Chondrocyte (in vitro differentiated cells): ENCODE results near the gene CALY. TPM values are rescaled to one million over a fixed set of nuclear protein-coding genes. Genes with fewer than 3 reads are reported as not detected.
A peak's percentile ranks its signal among the peaks of the same experiment; 100 is the strongest.

Source experiments
- DNase-seq: peaks from one replicate; pipeline ENCODE4 v3.0.0; 2021; ENCODE audit warnings: mixed read lengths, low spot score
- H3K27ac Mint-ChIP-seq: one replicate; pipeline ENCODE4 v1.8.0; 2021; ENCODE audit warnings: mild to moderate bottlenecking, moderate library complexity, mixed read lengths; ENCODE audit not compliant: unreplicated experiment
- H3K27me3 Mint-ChIP-seq: 2 replicates; pipeline ENCODE4 v1.8.0; 2021; ENCODE audit warnings: low read depth, mixed read lengths
- H3K36me3 Mint-ChIP-seq: 2 replicates; pipeline ENCODE4 v1.8.0; 2021; ENCODE audit warnings: low read depth, mixed read lengths
- H3K4me1 Mint-ChIP-seq: 2 replicates; pipeline ENCODE4 v1.8.0; 2021; ENCODE audit warnings: low read depth, mild to moderate bottlenecking, mixed read lengths
- H3K4me3 Mint-ChIP-seq: one replicate; pipeline ENCODE4 v1.8.0; 2021; ENCODE audit warnings: mild to moderate bottlenecking, moderate library complexity, mixed read lengths; ENCODE audit not compliant: unreplicated experiment
- H3K9me3 Mint-ChIP-seq: 2 replicates; pipeline ENCODE4 v1.8.0; 2021; ENCODE audit warnings: low read depth, mixed read lengths
- total RNA-seq: library from RNA; stranded (reverse); gene quantifications from 3 replicates; pipeline ENCODE4 v1.2.1, GENCODE V29; 2021
- TF ChIP-seq, protein P1 (sequence below): fragments of 200-600 bp; sonication (generic); IDR thresholded peaks from 2 replicates; pipeline ENCODE4 v1.5.0; 2021; ENCODE audit warnings: antibody characterized with exemption, mild to moderate bottlenecking, moderate library complexity

Gene CALY
- total RNA-seq, 1 donor from 2014 or later, result 8.9 TPM

DNA sequence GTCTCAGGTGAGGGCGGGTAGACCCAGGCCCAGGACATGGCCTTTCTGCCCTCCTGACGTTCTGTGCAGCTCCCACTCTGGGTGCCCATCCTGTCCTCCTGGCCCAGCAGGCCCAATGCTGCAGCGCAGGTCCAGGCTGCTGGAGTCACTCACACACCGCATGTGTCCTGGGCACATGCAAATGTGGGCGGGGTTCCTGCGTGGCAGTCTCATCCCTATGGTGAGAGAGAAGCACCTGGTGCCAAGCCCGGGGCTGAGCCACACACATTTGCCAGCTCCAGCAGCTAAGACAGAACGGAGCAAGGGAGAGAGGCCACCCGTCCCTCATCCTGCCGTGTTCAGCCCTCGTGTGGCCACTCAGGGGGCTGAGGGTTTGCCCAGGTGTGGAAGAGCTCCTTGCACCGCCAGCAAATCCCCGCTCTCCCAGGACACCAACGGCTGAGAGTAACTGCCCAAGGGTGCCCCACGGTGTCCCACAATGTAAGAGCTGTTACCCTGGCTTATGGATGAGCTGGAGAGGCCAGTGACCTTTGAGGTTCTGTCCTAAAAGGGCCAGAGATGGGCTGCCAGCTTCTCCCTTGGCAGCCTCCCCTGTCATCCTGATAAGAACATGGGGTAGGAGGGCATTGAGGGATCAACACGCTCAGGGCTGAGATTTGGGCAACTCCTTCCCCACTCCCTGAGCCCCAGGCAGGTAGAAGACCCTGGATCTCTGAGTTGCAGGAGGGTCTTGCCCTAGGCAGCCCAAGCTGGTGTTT, 16.7 kb upstream of the CALY start:
- no peaks in the 10 kb centered on the region for H3K36me3 Mint-ChIP-seq

DNA sequence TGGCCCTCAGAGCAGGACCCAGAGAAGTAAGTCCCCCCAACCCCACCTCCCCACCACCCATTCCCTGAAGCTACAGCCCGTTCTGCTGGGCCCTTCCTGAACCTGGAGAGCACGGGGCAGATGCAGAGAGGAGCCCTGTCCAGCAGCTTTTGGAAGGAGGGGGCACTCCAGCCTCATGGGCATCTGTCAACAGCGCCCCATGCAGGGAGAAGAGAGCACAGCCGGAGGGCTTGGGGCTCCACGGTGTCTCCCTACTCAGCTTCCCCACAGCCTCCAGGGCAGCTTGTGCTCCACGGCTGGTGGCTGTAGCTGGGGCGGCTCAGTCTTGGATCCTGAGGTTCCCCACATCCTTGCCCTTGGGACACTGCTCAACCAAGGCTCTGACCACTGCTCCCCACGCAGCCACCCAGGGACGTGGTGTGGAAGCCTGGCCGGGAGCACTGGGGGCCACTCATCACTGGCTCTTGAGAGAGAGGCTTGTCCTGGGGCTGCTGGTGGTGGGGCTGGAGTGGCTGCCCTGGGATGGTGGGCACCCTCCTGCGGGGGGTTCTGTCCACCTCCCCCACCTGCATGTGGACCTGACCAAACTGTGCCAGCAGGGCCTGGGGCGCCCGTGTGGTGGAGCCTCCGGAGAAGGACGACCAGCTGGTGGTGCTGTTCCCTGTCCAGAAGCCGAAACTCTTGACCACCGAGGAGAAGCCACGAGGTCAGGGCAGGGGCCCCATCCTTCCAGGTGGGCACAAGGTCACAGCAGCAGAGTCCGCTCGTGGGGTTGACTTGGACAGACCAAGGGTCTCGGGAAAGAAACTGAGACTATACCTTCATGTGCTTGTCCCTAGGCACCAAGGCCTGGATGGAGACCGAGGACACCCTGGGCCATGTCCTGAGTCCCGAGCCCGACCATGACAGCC, 15.0 kb upstream of the CALY start:
- Mint-ChIP-seq H3K4me1 (no peaks in the 10 kb centered on the region), H3K4me3 (no peak overlapping the region), H3K9me3 (no peaks in the 10 kb centered on the region), H3K36me3 (no peaks in the 10 kb centered on the region), H3K27me3 (peaks cover 4% of the 10 kb centered on the region), H3K27ac (no peak overlapping the region)
- no peak for DNase-seq
- TF ChIP-seq, protein P1, sequence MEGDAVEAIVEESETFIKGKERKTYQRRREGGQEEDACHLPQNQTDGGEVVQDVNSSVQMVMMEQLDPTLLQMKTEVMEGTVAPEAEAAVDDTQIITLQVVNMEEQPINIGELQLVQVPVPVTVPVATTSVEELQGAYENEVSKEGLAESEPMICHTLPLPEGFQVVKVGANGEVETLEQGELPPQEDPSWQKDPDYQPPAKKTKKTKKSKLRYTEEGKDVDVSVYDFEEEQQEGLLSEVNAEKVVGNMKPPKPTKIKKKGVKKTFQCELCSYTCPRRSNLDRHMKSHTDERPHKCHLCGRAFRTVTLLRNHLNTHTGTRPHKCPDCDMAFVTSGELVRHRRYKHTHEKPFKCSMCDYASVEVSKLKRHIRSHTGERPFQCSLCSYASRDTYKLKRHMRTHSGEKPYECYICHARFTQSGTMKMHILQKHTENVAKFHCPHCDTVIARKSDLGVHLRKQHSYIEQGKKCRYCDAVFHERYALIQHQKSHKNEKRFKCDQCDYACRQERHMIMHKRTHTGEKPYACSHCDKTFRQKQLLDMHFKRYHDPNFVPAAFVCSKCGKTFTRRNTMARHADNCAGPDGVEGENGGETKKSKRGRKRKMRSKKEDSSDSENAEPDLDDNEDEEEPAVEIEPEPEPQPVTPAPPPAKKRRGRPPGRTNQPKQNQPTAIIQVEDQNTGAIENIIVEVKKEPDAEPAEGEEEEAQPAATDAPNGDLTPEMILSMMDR, result peak; percentile 8

More for the DNA sequence above, 16.7 kb upstream of the CALY start:
- Mint-ChIP-seq H3K27ac (no peak overlapping the region), H3K27me3 (peaks cover 4% of the 10 kb centered on the region), H3K9me3 (no peaks in the 10 kb centered on the region), H3K4me3 (no peak overlapping the region), H3K4me1 (no peaks in the 10 kb centered on the region)
- TF ChIP-seq, protein P1, result no peak
- no peak for DNase-seq

DNA sequence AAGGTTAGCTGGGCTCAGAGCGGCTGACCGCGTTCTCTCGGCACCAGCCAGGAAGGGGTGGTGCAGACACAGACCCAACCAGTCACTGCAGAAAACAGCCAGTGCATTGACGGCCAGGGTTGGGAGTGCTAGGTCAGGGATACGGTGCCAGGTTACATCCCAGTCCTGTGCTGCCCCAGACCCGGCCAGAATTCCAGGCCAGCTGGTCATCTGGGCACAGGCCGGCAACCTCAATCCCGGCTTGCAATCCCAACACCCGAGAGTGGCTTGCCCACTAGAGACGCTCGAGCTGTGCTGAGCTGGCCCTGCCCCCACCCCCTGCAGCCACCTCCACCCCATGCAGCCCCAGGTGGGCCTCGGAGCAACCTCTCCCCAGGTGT, 14.2 kb upstream of the CALY start:
- TF ChIP-seq, protein P1, result no peak
- no peak overlapping the region for H3K4me3 Mint-ChIP-seq
- H3K27ac Mint-ChIP-seq, result no peak overlapping the region
- no peaks in the 10 kb centered on the region for H3K4me1 Mint-ChIP-seq
- no peaks in the 10 kb centered on the region for H3K36me3 Mint-ChIP-seq
- DNase-seq, result no peak
- H3K9me3 Mint-ChIP-seq, result no peaks in the 10 kb centered on the region
- peaks cover 4% of the 10 kb centered on the region for H3K27me3 Mint-ChIP-seq

DNA sequence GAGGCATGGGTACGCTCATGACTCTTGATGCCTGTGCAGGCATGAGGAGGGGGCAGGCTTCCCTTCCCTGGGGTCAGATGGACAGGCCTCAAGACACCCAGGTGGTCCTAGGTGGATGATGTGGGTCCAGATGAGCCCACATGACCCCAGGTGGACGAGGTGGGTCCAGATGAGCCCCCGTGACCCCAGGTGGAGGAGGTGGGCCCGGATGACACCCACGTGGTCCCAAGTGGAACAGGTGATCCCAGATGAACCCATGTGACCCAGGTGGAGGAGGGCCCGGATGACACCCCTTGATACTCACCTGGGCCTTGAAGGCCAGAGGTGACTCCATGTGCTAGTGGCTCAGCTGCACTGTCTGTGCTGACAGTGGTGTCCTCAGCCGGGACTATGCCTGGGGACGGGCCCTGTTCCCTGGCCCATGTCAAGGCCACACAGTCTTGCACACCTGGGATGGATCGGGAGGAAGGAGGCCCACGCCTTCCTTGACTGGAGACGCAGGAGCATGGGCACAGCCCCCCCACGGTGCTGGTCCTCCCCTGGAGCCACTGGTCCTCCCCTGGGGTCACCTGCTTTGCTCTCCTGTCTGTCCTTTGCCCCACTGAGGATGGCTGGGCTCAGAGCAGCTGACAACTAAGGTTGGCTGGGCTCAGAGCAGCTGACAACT, 13.7 kb upstream of the CALY start:
- TF ChIP-seq, protein P1, result no peak
- Mint-ChIP-seq H3K36me3 (no peaks in the 10 kb centered on the region), H3K27me3 (peaks cover 7% of the 10 kb centered on the region), H3K4me3 (no peak overlapping the region), H3K27ac (no peak overlapping the region), H3K4me1 (no peaks in the 10 kb centered on the region), H3K9me3 (no peaks in the 10 kb centered on the region)
- DNase-seq, result no peak

DNA sequence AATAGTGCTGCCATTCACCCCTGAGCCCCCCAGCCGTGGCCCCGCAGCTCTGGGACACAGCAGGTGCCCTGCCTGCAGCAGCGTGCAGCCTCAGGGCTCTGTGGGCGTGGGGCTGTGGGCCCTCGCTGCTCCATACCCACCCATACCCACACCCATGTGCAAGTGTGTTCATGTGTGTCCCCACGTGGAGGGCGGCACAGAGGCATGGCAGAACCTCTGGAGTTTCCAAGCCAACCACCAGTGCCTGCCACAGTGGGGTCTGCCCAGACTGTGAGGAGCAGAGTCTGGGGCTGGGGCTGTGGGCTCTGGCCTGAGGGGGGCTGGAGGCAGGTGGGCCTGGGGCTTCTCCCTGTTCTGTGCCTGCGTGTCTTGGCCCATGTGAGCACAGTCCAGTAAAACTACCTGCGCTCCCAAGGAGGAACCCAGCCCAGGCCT, 12.9 kb upstream of the CALY start:
- TF ChIP-seq, protein P1, result no peak

More for the DNA sequence above, 12.9 kb upstream of the CALY start:
- no peak overlapping the region for H3K4me3 Mint-ChIP-seq
- no peaks in the 10 kb centered on the region for H3K4me1 Mint-ChIP-seq
- no peaks in the 10 kb centered on the region for H3K9me3 Mint-ChIP-seq
- H3K27me3 Mint-ChIP-seq, result peaks cover 7% of the 10 kb centered on the region
- H3K36me3 Mint-ChIP-seq, result no peaks in the 10 kb centered on the region
- no peak for DNase-seq
- H3K27ac Mint-ChIP-seq, result no peak overlapping the region
